Central memory CD4-positive, alpha-beta T cell (primary cell): Measurements from ENCODE around the gene EXD3.
A peak's percentile ranks its signal among the peaks of the same experiment; 100 is the strongest.

ENCODE experiments used
- DNase-seq: peaks from one replicate; pipeline ENCODE4 v3.0.0; 2022

EXD3 gene

GRCh38 chr9:137301081-137301947 lies 121.6 kb downstream of the EXD3 start:
- DNase-seq = no peak

GRCh38 chr9:137300567-137301080 lies 122.3 kb downstream of the EXD3 start:
- DNase-seq = no peak

GRCh38 chr9:137299938-137300337 lies 123.0 kb downstream of the EXD3 start:
- DNase-seq = no peak

- DNase-seq = no peak
These were observed 123.8 kb downstream of the EXD3 start for GRCh38 chr9:137299203-137299565.

- no peak for DNase-seq
These were observed 124.4 kb downstream of the EXD3 start for GRCh38 chr9:137298401-137299202.

GRCh38 chr9:137297966-137298365 lies 125.0 kb downstream of the EXD3 start:
- no peak for DNase-seq

- DNase-seq = no peak
These were observed 126.0 kb downstream of the EXD3 start for GRCh38 chr9:137296670-137297664.

GRCh38 chr9:137295849-137296669 lies 126.9 kb downstream of the EXD3 start:
- DNase-seq = no peak

GRCh38 chr9:137295238-137295811 lies 127.6 kb downstream of the EXD3 start:
- peak; percentile 32 for DNase-seq

GRCh38 chr9:137294681-137295237 lies 128.2 kb downstream of the EXD3 start:
- DNase-seq = no peak

- DNase-seq = no peak
These were observed 128.8 kb downstream of the EXD3 start for GRCh38 chr9:137294091-137294680.

- no peak for DNase-seq
These were observed 129.4 kb downstream of the EXD3 start for GRCh38 chr9:137293482-137294090.

GRCh38 chr9:137293094-137293481 lies 129.9 kb downstream of the EXD3 start:
- DNase-seq = no peak

GRCh38 chr9:137286975-137287383 lies 136.0 kb downstream of the EXD3 start:
- DNase-seq = no peak

GRCh38 chr9:137281345-137282116 lies 141.4 kb downstream of the EXD3 start:
- no peak for DNase-seq

- DNase-seq = no peak
These were observed 142.3 kb downstream of the EXD3 start for GRCh38 chr9:137280474-137281344.

GRCh38 chr9:137279741-137280473 lies 143.1 kb downstream of the EXD3 start:
- no peak for DNase-seq
